ENCODE results near the gene AIDA.
"Not testable (repeated sequence)": the region's sequence is repeated elsewhere in the genome, so short reads cannot be mapped to it uniquely, and the experiment has no call there.

The AIDA gene

GRCh38 chr1:222711319-222712252 is 705 bp downstream of the AIDA start:
- DNase-seq (ENCODE audit: low read depth) = peak; percentile 57

- DNase-seq (ENCODE audit: low read depth) = peak; percentile 21
Observed at GRCh38 chr1:222709700-222710153, 2.6 kb downstream of the AIDA start.

GRCh38 chr1:222706815-222707214 is 5.5 kb downstream of the AIDA start:
- no peak for DNase-seq (ENCODE audit: low read depth)

GRCh38 chr1:222704260-222704659 is 8.0 kb downstream of the AIDA start:
- DNase-seq (ENCODE audit: low read depth) = no peak

GRCh38 chr1:222702210-222702609 is 10.1 kb downstream of the AIDA start:
- DNase-seq (ENCODE audit: low read depth) = no peak

- DNase-seq (ENCODE audit: low read depth) = peak; percentile 19
Observed at GRCh38 chr1:222697826-222698225, 14.5 kb downstream of the AIDA start.

- DNase-seq (ENCODE audit: low read depth) = no peak
Observed at GRCh38 chr1:222697203-222697602, 15.1 kb downstream of the AIDA start.

- no peak for DNase-seq (ENCODE audit: low read depth)
Observed at GRCh38 chr1:222696741-222697140, 15.6 kb downstream of the AIDA start.

GRCh38 chr1:222694927-222695326 is 17.4 kb downstream of the AIDA start:
- no peak for DNase-seq (ENCODE audit: low read depth)

- peak; percentile 8 for DNase-seq (ENCODE audit: low read depth)
Observed at GRCh38 chr1:222691016-222691415, 21.3 kb downstream of the AIDA start.

GRCh38 chr1:222680080-222680479 is 32.2 kb downstream of the AIDA start:
- DNase-seq (ENCODE audit: low read depth) = no peak

GRCh38 chr1:222670110-222670509 is 42.2 kb downstream of the AIDA start:
- DNase-seq (ENCODE audit: low read depth) = no peak

GRCh38 chr1:222669107-222669506 is 43.2 kb downstream of the AIDA start:
- not testable (repeated sequence) for DNase-seq (ENCODE audit: low read depth)

- not testable (repeated sequence) for DNase-seq (ENCODE audit: low read depth)
Observed at GRCh38 chr1:222668184-222668583, 44.1 kb downstream of the AIDA start.

GRCh38 chr1:222665964-222666363 is 46.3 kb downstream of the AIDA start:
- DNase-seq (ENCODE audit: low read depth) = peak; percentile 38

GRCh38 chr1:222663431-222663934 is 48.8 kb downstream of the AIDA start:
- no peak for DNase-seq (ENCODE audit: low read depth)

- no peak for DNase-seq (ENCODE audit: low read depth)
Observed at GRCh38 chr1:222657899-222658298, 54.4 kb downstream of the AIDA start.

- no peak for DNase-seq (ENCODE audit: low read depth)
Observed at GRCh38 chr1:222656391-222657155, 55.7 kb downstream of the AIDA start.

- DNase-seq (ENCODE audit: low read depth) = peak; percentile 44
Observed at GRCh38 chr1:222654849-222655248, 57.4 kb downstream of the AIDA start.

- DNase-seq (ENCODE audit: low read depth) = no peak
Observed at GRCh38 chr1:222653178-222653827, 59.0 kb downstream of the AIDA start.

- DNase-seq (ENCODE audit: low read depth) = no peak
Observed at GRCh38 chr1:222652676-222653075, 59.6 kb downstream of the AIDA start.

GRCh38 chr1:222644636-222644980 is 67.7 kb downstream of the AIDA start:
- DNase-seq (ENCODE audit: low read depth) = peak; percentile 30
